Type B pancreatic cell (in vitro differentiated cells): ENCODE measurements around the gene PLCD3. TPM values are rescaled to one million over a fixed set of nuclear protein-coding genes. Genes with fewer than 3 reads are reported as not detected.

ENCODE experiments used
- DNase-seq: peaks from one replicate; pipeline ENCODE4 v3.0.0; 2021; ENCODE audit warnings: mixed read lengths; ENCODE audit not compliant: unreplicated experiment; ENCODE audit errors: extremely low spot score
- H3K27ac Mint-ChIP-seq: 2 replicates; pipeline ENCODE4 v1.8.0; 2021; ENCODE audit warnings: mild to moderate bottlenecking, mixed read lengths
- H3K27me3 Mint-ChIP-seq: 2 replicates; pipeline ENCODE4 v1.8.0; 2021; ENCODE audit warnings: mixed read lengths
- H3K36me3 Mint-ChIP-seq: 2 replicates; pipeline ENCODE4 v1.8.0; 2021; ENCODE audit warnings: mixed read lengths
- H3K4me1 Mint-ChIP-seq: one replicate; pipeline ENCODE4 v1.8.0; 2021; ENCODE audit warnings: mixed read lengths; ENCODE audit not compliant: unreplicated experiment
- H3K4me3 Mint-ChIP-seq: 2 replicates; pipeline ENCODE4 v1.8.0; 2021; ENCODE audit warnings: mild to moderate bottlenecking, mixed read lengths
- H3K9me3 Mint-ChIP-seq: 2 replicates; pipeline ENCODE4 v1.8.0; 2021; ENCODE audit warnings: mixed read lengths
- total RNA-seq: library from RNA; stranded (reverse); gene quantifications from 2 replicates; pipeline ENCODE4 v1.2.1, GENCODE V29; 2021; ENCODE audit warnings: low replicate concordance
- TF ChIP-seq, protein P1 (sequence below): fragments of 200-600 bp; sonication (generic); conservative IDR thresholded peaks from 2 replicates; pipeline ENCODE4 v1.5.0; 2021; ENCODE audit warnings: antibody characterized with exemption, mild to moderate bottlenecking

The PLCD3 gene
- total RNA-seq, 1 donor from 2014 or later = 45.8 TPM

DNA sequence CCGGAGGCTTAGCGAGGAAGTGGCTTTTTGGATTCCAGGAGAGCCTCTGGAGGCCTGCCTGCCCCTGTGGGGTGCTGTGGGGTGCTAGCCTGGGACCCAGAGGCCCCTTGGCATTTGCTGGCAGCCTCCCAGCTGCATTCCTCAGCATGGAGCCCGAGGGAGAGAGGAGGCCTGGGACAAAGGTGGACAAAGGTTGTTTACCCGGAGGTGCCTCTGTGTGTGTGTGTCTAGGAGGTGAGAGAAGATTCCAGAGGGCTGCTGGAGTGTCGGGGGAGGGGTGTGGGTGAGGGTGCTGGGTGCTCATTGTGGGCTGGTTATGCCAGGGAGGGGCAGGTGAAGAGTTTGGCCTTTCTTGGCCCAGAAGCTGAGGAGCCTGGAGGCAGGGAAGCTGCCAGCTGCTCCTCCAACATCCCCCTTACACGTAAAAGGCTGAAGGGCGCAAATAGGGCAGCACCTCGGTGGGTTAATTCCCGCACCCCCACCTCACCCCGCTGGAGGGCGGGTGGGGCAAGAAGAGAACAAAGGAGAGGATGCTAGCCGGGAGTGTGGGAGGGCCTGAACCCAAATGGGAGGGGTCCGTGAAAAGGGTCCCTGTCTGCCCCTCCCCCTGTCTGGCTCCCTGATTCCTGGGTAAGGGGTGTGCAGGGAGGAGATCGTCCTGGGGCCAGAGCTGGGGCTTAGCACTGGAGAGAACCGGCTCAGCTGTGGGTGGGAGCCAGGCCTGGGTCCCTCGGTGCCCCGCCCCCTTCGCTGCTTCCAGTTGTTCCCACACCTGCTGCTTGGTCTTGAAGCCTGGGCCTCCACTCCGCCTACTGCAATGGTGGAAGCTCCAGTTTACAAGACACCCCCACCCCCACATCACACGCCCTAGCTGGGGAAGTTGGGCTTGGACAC is 39.3 kb upstream of the PLCD3 start:
- Mint-ChIP-seq H3K4me1 (peaks cover 18% of the 10 kb centered on the region), H3K4me3 (peak overlapping the region; percentile 57), H3K27me3 (no peaks in the 10 kb centered on the region), H3K9me3 (no peaks in the 10 kb centered on the region), H3K36me3 (no peaks in the 10 kb centered on the region), H3K27ac (peak overlapping the region; percentile 97)
- DNase-seq = no peak
- TF ChIP-seq, protein P1, sequence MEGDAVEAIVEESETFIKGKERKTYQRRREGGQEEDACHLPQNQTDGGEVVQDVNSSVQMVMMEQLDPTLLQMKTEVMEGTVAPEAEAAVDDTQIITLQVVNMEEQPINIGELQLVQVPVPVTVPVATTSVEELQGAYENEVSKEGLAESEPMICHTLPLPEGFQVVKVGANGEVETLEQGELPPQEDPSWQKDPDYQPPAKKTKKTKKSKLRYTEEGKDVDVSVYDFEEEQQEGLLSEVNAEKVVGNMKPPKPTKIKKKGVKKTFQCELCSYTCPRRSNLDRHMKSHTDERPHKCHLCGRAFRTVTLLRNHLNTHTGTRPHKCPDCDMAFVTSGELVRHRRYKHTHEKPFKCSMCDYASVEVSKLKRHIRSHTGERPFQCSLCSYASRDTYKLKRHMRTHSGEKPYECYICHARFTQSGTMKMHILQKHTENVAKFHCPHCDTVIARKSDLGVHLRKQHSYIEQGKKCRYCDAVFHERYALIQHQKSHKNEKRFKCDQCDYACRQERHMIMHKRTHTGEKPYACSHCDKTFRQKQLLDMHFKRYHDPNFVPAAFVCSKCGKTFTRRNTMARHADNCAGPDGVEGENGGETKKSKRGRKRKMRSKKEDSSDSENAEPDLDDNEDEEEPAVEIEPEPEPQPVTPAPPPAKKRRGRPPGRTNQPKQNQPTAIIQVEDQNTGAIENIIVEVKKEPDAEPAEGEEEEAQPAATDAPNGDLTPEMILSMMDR = no peak

DNA sequence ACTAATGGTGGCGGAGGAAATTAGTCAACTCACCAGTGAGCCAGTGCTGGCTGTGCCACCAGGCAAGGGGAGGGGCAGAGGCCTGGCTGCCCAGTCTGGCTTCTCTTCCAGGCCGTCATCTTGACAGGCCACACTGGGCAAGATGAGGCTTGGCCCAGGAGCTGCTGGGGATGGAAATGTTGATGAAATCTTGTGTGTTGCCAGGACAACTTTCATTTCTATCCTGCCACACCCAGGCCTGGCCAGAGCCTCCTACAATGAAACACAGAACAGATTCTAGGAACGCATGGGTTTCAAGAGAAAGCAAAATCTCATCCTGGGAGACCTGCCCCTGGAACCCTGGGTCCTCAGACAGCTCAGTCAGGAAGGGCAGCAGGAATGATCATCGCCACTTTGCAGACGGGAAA is 38.6 kb upstream of the PLCD3 start:
- DNase-seq = no peak
- Mint-ChIP-seq H3K4me1 (peaks cover 18% of the 10 kb centered on the region), H3K27me3 (no peaks in the 10 kb centered on the region), H3K9me3 (no peaks in the 10 kb centered on the region), H3K27ac (peak overlapping the region; percentile 97), H3K36me3 (peaks cover 4% of the 10 kb centered on the region), H3K4me3 (peak overlapping the region; percentile 57)
- TF ChIP-seq, protein P1 = no peak

GRCh38 chr17:45170280-45170930 is 38.1 kb upstream of the PLCD3 start:
- Mint-ChIP-seq H3K9me3 (no peaks in the 10 kb centered on the region), H3K4me3 (peak overlapping the region; percentile 57), H3K4me1 (peaks cover 18% of the 10 kb centered on the region), H3K27ac (peak overlapping the region; percentile 97), H3K36me3 (peaks cover 4% of the 10 kb centered on the region), H3K27me3 (no peaks in the 10 kb centered on the region)
- TF ChIP-seq, protein P1 = no peak
- no peak for DNase-seq

DNA sequence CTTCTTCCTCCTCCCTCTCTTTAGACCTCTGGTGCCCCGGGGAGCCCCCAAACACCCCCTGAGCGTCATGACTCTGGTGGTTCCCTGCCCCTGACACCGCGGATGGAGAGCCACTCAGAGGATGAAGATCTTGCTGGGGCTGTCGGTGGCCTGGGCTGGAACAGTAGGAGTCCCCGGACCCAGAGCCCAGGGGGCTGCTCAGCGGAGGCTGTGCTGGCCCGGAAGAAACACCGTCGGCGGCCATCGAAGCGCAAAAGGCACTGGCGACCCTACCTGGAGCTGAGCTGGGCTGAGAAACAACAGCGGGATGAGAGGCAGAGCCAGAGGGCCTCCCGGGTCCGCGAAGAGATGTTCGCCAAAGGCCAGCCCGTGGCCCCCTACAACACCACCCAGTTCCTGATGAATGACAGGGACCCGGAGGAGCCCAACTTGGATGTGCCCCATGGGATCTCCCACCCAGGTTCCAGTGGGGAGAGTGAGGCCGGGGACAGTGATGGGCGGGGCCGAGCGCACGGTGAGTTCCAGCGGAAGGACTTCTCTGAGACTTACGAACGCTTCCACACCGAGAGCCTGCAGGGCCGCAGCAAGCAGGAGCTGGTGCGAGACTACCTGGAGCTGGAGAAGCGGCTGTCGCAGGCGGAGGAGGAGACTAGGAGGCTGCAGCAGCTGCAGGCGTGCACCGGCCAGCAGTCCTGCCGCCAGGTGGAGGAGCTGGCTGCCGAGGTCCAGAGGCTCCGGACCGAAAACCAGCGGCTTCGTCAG is 36.9 kb upstream of the PLCD3 start:
- Mint-ChIP-seq H3K27ac (no peak overlapping the region), H3K9me3 (no peaks in the 10 kb centered on the region), H3K27me3 (no peaks in the 10 kb centered on the region), H3K36me3 (peaks cover 9% of the 10 kb centered on the region), H3K4me1 (peaks cover 18% of the 10 kb centered on the region), H3K4me3 (no peak overlapping the region)
- no peak for DNase-seq
- TF ChIP-seq, protein P1 = no peak

DNA sequence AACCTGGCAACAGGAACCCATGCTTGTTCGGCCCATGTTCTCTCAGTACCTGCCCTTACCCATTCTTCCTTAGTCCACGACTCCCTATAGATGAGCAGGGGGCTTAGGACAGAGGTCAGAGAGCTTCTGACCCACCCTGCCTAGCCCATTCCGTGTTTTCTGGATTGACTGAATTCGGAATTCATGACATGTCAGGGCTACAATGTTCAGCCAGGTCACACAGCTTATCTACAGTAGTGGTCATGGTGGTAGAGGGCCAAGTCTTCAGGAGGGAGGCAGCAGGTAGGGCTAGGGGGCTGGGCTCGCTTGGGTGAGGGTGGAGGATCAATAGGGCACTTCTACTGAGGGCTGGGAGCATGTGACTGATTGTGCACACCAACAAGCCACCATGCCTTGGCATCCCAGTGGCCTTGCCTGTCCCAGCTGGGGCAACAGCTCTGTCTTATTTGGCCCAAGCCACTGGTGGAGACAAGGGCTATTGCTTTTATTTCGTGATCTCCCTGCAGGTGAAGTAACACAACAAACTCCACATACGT is 32.5 kb upstream of the PLCD3 start:
- TF ChIP-seq, protein P1 = no peak
- no peak for DNase-seq
- no peak overlapping the region for H3K4me3 Mint-ChIP-seq
- no peaks in the 10 kb centered on the region for H3K27me3 Mint-ChIP-seq
- no peak overlapping the region for H3K27ac Mint-ChIP-seq
- peaks cover 15% of the 10 kb centered on the region for H3K36me3 Mint-ChIP-seq
- peaks cover 7% of the 10 kb centered on the region for H3K4me1 Mint-ChIP-seq
- H3K9me3 Mint-ChIP-seq = no peaks in the 10 kb centered on the region
